K562 (cell line): ENCODE measurements around the gene NR1I3. TPM values are rescaled to one million over a fixed set of nuclear protein-coding genes. Genes with fewer than 3 reads are reported as not detected.

ENCODE experiments used
- ATF4 ChIP-seq: fragments of 450-650 bp; formaldehyde crosslinking; IDR thresholded peaks from 2 replicates; pipeline ENCODE4 v1.4.0; 2022; ENCODE audit warnings: mild to moderate bottlenecking, moderate library complexity
- CBX3 ChIP-seq, 2 experiments: IDR thresholded peaks; 1 replicate in 1 of 2; 2 replicates in 1 of 2; pipeline ENCODE4 v1.6.1; 2012; ENCODE audit warnings: inconsistent platforms in 2 of 2, low read length in 2 of 2, borderline replicate concordance in 1 of 2, control low read depth in 1 of 2
- JUND ChIP-seq, 2 experiments: IDR thresholded peaks; 2 replicates in 1 of 2; 3 replicates in 1 of 2; pipeline ENCODE4 v1.6.1; 2011; ENCODE audit warnings: borderline replicate concordance in 2 of 2, low read depth in 2 of 2, low read length in 2 of 2, improper control_type of control experiment in 1 of 2, missing biosample characterization in 1 of 2, missing genetic modification characterization in 1 of 2, missing genetic modification reagents in 1 of 2
- PRPF4 ChIP-seq: fragments of 200-400 bp; formaldehyde crosslinking; IDR thresholded peaks from one replicate; pipeline ENCODE4 v1.6.1; 2017; ENCODE audit warnings: low read length, low read depth, mild to moderate bottlenecking; ENCODE audit not compliant: insufficient read depth, poor library complexity, severe bottlenecking
- RCOR1 ChIP-seq, 2 experiments: IDR thresholded peaks; 2 replicates each; pipeline ENCODE4 v1.6.1; 2012; ENCODE audit warnings: low read depth in 2 of 2, low read length in 2 of 2, borderline replicate concordance in 1 of 2, improper control_type of control experiment in 1 of 2
- ZBTB40 ChIP-seq, 2 experiments: fragments of 450-650 bp in 1 of 2; sonication (generic) in 1 of 2; formaldehyde crosslinking in 1 of 2; IDR thresholded peaks; 2 replicates each; pipeline versions ENCODE4 v1.7.1 to v1.9.0; 2016 to 2022; ENCODE audit warnings: inconsistent platforms in 1 of 2, mild to moderate bottlenecking in 1 of 2, missing genetic modification reagents in 1 of 2
- polyA plus RNA-seq, 8 experiments: library from polyadenylated mRNA; depleted of rRNA in 4 of 8; stranded (reverse) in 5 of 8; unstranded in 3 of 8; fragments of >200 nt; fragmentation: Nextera tagmentation in 2 of 8; fragmentation: Illumina TruSeq in 1 of 8; extraction: Ambion mirVana in 2 of 8; extraction: Trizol in 1 of 8; gene quantifications; 2 replicates each; pipeline versions ENCODE4 v1.2.1 to v1.2.3, GENCODE V29; 2011 to 2014; ENCODE audit warnings: inconsistent platforms in 1 of 8, missing spikeins in 1 of 8
- total RNA-seq, 7 experiments: library from RNA; depleted of rRNA in 6 of 7; stranded (reverse); fragments of >200 nt in 6 of 7; fragmentation: Illumina TruSeq in 2 of 7; extraction: Trizol in 2 of 7; gene quantifications; 2 replicates each; pipeline versions ENCODE4 v1.2.1 to v1.2.3, GENCODE V29; 2011 to 2021; ENCODE audit warnings: low replicate concordance in 1 of 7
- TF ChIP-seq, protein P1 (sequence below): fragments of 450-650 bp; formaldehyde crosslinking; IDR thresholded peaks from 2 replicates; pipeline ENCODE4 v1.4.0; 2022; ENCODE audit warnings: missing genetic modification characterization
- TF ChIP-seq, protein P2 (sequence below): sonication (generic); formaldehyde crosslinking; IDR thresholded peaks from 2 replicates; pipeline ENCODE4 v1.8.0; 2022; ENCODE audit warnings: mild to moderate bottlenecking, missing genetic modification reagents

Gene NR1I3
- total and polyA plus RNA-seq, 9 of the 15 experiments (the other 6 are each of a cell fraction or from before 2014, with no cell fraction given): 0.11 TPM; not detected in 8

- TF ChIP-seq, protein P1, sequence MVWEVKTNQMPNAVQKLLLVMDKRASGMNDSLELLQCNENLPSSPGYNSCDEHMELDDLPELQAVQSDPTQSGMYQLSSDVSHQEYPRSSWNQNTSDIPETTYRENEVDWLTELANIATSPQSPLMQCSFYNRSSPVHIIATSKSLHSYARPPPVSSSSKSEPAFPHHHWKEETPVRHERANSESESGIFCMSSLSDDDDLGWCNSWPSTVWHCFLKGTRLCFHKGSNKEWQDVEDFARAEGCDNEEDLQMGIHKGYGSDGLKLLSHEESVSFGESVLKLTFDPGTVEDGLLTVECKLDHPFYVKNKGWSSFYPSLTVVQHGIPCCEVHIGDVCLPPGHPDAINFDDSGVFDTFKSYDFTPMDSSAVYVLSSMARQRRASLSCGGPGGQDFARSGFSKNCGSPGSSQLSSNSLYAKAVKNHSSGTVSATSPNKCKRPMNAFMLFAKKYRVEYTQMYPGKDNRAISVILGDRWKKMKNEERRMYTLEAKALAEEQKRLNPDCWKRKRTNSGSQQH (CRISPR knock-in tag): no peak
- peak in 1 of 2 experiments; percentile 55; a peak in 1 of 3 replicates for TF ChIP-seq CBX3 (IDR thresholded peaks at IDR 0.05; ENCODE audit: borderline replicate concordance in 1 of 2, low read length in 2 of 2)
- TF ChIP-seq ZBTB40 (IDR thresholded peaks at IDR 0.05): 0 out of 2 replicates have a peak, but pooled peaks have one; percentile 27
- no peak for TF ChIP-seq ZBTB40 (CRISPR knock-in tag; IDR thresholded peaks at IDR 0.05)
- TF ChIP-seq PRPF4: no peak
- TF ChIP-seq ATF4 (CRISPR knock-in tag): peak; percentile 26; the same call in 1 of the 2 replicates
- TF ChIP-seq, protein P2, sequence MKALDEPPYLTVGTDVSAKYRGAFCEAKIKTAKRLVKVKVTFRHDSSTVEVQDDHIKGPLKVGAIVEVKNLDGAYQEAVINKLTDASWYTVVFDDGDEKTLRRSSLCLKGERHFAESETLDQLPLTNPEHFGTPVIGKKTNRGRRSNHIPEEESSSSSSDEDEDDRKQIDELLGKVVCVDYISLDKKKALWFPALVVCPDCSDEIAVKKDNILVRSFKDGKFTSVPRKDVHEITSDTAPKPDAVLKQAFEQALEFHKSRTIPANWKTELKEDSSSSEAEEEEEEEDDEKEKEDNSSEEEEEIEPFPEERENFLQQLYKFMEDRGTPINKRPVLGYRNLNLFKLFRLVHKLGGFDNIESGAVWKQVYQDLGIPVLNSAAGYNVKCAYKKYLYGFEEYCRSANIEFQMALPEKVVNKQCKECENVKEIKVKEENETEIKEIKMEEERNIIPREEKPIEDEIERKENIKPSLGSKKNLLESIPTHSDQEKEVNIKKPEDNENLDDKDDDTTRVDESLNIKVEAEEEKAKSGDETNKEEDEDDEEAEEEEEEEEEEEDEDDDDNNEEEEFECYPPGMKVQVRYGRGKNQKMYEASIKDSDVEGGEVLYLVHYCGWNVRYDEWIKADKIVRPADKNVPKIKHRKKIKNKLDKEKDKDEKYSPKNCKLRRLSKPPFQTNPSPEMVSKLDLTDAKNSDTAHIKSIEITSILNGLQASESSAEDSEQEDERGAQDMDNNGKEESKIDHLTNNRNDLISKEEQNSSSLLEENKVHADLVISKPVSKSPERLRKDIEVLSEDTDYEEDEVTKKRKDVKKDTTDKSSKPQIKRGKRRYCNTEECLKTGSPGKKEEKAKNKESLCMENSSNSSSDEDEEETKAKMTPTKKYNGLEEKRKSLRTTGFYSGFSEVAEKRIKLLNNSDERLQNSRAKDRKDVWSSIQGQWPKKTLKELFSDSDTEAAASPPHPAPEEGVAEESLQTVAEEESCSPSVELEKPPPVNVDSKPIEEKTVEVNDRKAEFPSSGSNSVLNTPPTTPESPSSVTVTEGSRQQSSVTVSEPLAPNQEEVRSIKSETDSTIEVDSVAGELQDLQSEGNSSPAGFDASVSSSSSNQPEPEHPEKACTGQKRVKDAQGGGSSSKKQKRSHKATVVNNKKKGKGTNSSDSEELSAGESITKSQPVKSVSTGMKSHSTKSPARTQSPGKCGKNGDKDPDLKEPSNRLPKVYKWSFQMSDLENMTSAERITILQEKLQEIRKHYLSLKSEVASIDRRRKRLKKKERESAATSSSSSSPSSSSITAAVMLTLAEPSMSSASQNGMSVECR (CRISPR knock-in tag): no peak
- TF ChIP-seq JUND (IDR thresholded peaks at IDR 0.05; ENCODE audit: borderline replicate concordance, low read depth, low read length): no peak; the same call in 1 of the 2 replicates
- peak; percentile 22; the same call in 1 of the 3 replicates for TF ChIP-seq JUND (tag; IDR thresholded peaks at IDR 0.05; ENCODE audit: borderline replicate concordance, low read depth, low read length)
- TF ChIP-seq RCOR1 (IDR thresholded peaks at IDR 0.05; ENCODE audit: borderline replicate concordance in 1 of 2, low read depth in 2 of 2, low read length in 2 of 2): no peak
Measured at GRCh38 chr1:161227196-161227871, 10.7 kb downstream of the NR1I3 start (continued).
